Activated CD4-positive, alpha-beta T cell treated with anti-CD3 and anti-CD28 coated beads for 36 hours (primary cell): Measurements from ENCODE around the gene SLC26A11. TPM values are rescaled to one million over a fixed set of nuclear protein-coding genes. Genes with fewer than 3 reads are reported as not detected.
"Not testable (repeated sequence)": the region's sequence is repeated elsewhere in the genome, so short reads cannot be mapped to it uniquely, and the experiment has no call there.

ENCODE experiments used
- ATAC-seq: fragments of 200-7000 bp; cut with Tn5 transposase; one replicate; pipeline ENCODE4 v1.10.0; 2021; ENCODE audit warnings: mild to moderate bottlenecking, moderate library complexity
- CTCF ChIA-PET: fragments of 350-600 bp; sonication (Branson Sonifier 250); formaldehyde crosslinking; loops from one replicate; lab custom pipeline; 2021; ENCODE audit warnings: antibody characterized with exemption; lab: Charles Lee
- POLR2A ChIA-PET: fragments of 350-600 bp; sonication (Branson Sonifier 250); formaldehyde crosslinking; loops from one replicate; lab custom pipeline; 2021; ENCODE audit warnings: antibody characterized with exemption, inconsistent platforms; lab: Charles Lee
- DNase-seq: peaks from one replicate; pipeline ENCODE4 v3.0.0-alpha.2; 2020
- H3K27ac Mint-ChIP-seq: one replicate; pipeline ENCODE4 v1.8.0; 2021; ENCODE audit warnings: mixed read lengths
- H3K27me3 Mint-ChIP-seq: one replicate; pipeline ENCODE4 v1.8.0; 2021; ENCODE audit warnings: mixed read lengths
- H3K36me3 Mint-ChIP-seq: one replicate; pipeline ENCODE4 v1.8.0; 2021; ENCODE audit warnings: low read depth, mixed read lengths
- H3K4me1 Mint-ChIP-seq: one replicate; pipeline ENCODE4 v1.8.0; 2021; ENCODE audit warnings: mixed read lengths
- H3K4me3 Mint-ChIP-seq: one replicate; pipeline ENCODE4 v1.8.0; 2021; ENCODE audit warnings: mild to moderate bottlenecking, moderate library complexity, mixed read lengths
- H3K9me3 Mint-ChIP-seq: one replicate; pipeline ENCODE4 v1.8.0; 2021; ENCODE audit warnings: low read depth, mixed read lengths
- intact Hi-C, 2 experiments: fragments of 100-400 bp; cut with DNase I in 1 of 2; cut with micrococcal nuclease in 1 of 2; formaldehyde crosslinking; loops; one replicate each; pipeline versions ENCODE4 v1.14.2 to v1.15.1; 2022 to 2024; cut with DNase I, micrococcal nuclease
- total RNA-seq, 2 experiments: library from RNA; stranded (reverse); gene quantifications; one replicate each; pipeline ENCODE4 v1.2.3, GENCODE V29; 2021

The SLC26A11 gene
- total RNA-seq, 2 experiments from 2014 or later = 4.7 to 4.9 TPM

DNA sequence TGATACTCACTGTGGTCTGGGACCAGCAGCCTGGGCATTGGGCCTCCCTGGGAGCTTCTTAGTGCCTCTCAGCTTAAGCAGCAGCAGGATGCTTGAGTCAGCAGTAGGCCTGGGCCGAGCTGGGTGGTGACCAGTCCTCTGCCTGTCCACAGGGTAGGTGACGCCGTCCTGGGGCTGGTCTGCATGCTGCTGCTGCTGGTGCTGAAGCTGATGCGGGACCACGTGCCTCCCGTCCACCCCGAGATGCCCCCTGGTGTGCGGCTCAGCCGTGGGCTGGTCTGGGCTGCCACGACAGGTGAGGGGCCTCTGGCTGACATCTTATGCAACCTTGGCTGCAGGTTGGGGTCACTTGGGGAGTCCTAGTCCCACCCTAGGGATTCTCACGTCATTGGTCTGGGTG lies 7.4 kb downstream of the SLC26A11 start:
- ATAC-seq (no peak), DNase-seq (no peak)
- H3K27me3 Mint-ChIP-seq = no peaks in the 10 kb centered on the region
- H3K36me3 Mint-ChIP-seq = peaks cover 16% of the 10 kb centered on the region
- H3K9me3 Mint-ChIP-seq = peaks cover 9% of the 10 kb centered on the region
- no peak overlapping the region for H3K27ac Mint-ChIP-seq
- no peak overlapping the region for H3K4me3 Mint-ChIP-seq
- intact Hi-C loops = no loop called here
- peaks cover 9% of the 10 kb centered on the region for H3K4me1 Mint-ChIP-seq
- ChIA-PET CTCF (interaction anchor here (1.0 kb wide), 1 partner anchor 15 kb away, joined by 6 read pairs; no protein-coding TSS in a partner anchor), POLR2A (interaction anchor here (1.0 kb wide), 1 partner anchor 10 kb away, joined by 3 read pairs; no protein-coding TSS in a partner anchor)

- POLR2A ChIA-PET = no interaction called here
- peaks cover 9% of the 10 kb centered on the region for H3K4me1 Mint-ChIP-seq
Measured at GRCh38 chr17:80228477-80228876, 8.2 kb downstream of the SLC26A11 start.

GRCh38 chr17:80229011-80229410 lies 8.8 kb downstream of the SLC26A11 start:
- no peaks in the 10 kb centered on the region for H3K27me3 Mint-ChIP-seq
- H3K27ac Mint-ChIP-seq = no peak overlapping the region
- H3K36me3 Mint-ChIP-seq = peaks cover 27% of the 10 kb centered on the region
- H3K9me3 Mint-ChIP-seq = peaks cover 15% of the 10 kb centered on the region
- CTCF ChIA-PET = interaction anchor here (0.6 to 0.7 kb wide), 2 partner anchors 163 to 955 kb away, joined by 3 read pairs; no protein-coding TSS in a partner anchor
- POLR2A ChIA-PET = no interaction called here
- ATAC-seq (no peak), DNase-seq (no peak)
- H3K4me3 Mint-ChIP-seq = no peak overlapping the region
- intact Hi-C loops = no loop called here
- H3K4me1 Mint-ChIP-seq = peaks cover 6% of the 10 kb centered on the region

More at GRCh38 chr17:80228477-80228876, 8.2 kb downstream of the SLC26A11 start:
- no peak overlapping the region for H3K4me3 Mint-ChIP-seq
- no peak overlapping the region for H3K27ac Mint-ChIP-seq
- intact Hi-C loops = no loop called here
- H3K27me3 Mint-ChIP-seq = no peaks in the 10 kb centered on the region
- CTCF ChIA-PET = interaction anchor here (0.7 kb wide), 1 partner anchor 163 kb away, joined by 3 read pairs; no protein-coding TSS in a partner anchor
- peaks cover 21% of the 10 kb centered on the region for H3K36me3 Mint-ChIP-seq
- no peak for ATAC-seq
- peaks cover 14% of the 10 kb centered on the region for H3K9me3 Mint-ChIP-seq
- DNase-seq = no peak

DNA sequence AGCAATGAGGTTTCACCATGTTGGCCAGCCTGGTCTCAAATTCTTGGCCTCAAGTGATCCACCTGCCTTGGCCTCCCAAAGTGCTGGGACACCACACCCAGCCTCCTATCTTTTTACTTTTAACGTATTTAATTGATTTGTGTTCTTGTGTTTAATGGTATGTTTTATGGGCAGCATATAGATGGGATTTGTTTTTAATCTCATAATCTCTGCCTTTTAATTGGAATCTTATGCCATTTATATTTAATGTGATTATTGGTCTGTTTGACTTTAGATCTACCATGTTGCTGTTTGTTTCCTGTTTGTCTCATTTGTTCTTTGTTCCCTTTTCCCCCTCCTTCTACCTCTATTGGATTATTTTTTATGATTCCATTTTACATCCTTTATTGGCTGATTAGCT lies 12.2 kb downstream of the SLC26A11 start:
- Mint-ChIP-seq H3K36me3 (peaks cover 31% of the 10 kb centered on the region), H3K9me3 (peaks cover 16% of the 10 kb centered on the region), H3K4me1 (no peaks in the 10 kb centered on the region), H3K4me3 (no peak overlapping the region), H3K27ac (no peak overlapping the region), H3K27me3 (no peaks in the 10 kb centered on the region)
- DNase-seq = no peak
- POLR2A ChIA-PET = no interaction called here
- intact Hi-C loops = no loop called here
- CTCF ChIA-PET = interaction anchor here (0.6 kb wide), 1 partner anchor 103 kb away, joined by 3 read pairs; no protein-coding TSS in a partner anchor
- no peak for ATAC-seq

DNA sequence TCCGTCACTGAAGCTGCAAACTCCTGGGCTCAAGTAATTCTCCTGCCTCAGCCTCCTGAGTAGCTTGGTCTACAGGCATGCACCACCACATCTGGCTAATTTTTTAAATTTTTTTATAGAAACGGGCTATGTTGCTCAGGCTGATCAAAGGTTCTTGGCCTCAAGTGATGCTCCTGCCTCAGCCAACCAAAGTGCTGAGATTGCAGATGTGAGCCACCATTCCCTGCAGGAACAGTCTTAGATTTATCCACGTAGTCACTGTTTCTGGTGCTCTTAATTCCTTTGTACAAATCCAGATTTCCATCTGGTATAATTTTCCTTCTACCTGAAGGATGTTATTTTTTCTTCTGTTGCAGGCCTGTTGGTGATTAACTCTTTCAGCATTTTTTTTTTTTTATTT lies 13.0 kb downstream of the SLC26A11 start:
- Mint-ChIP-seq H3K9me3 (peaks cover 16% of the 10 kb centered on the region), H3K36me3 (peaks cover 35% of the 10 kb centered on the region), H3K4me3 (no peak overlapping the region), H3K4me1 (no peaks in the 10 kb centered on the region), H3K27ac (no peak overlapping the region), H3K27me3 (no peaks in the 10 kb centered on the region)
- intact Hi-C loops = no loop called here
- ATAC-seq = no peak
- ChIA-PET POLR2A (no interaction called here), CTCF (no interaction called here)
- no peak for DNase-seq

DNA sequence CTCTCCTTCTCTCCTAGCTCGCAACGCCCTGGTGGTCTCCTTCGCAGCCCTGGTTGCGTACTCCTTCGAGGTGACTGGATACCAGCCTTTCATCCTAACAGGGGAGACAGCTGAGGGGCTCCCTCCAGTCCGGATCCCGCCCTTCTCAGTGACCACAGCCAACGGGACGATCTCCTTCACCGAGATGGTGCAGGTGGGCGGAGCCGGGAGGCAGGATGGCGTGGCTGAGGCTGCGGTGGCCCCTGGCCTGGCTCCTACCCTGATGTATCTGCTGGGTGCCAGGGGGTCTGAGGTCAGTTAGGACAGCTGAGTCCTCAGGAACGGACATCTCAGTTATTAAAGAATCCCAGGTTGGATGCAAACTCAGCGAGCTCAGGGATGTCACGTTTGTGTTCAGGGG lies 16.7 kb downstream of the SLC26A11 start:
- H3K9me3 Mint-ChIP-seq = peaks cover 11% of the 10 kb centered on the region
- H3K4me3 Mint-ChIP-seq = no peak overlapping the region
- peaks cover 32% of the 10 kb centered on the region for H3K36me3 Mint-ChIP-seq
- H3K4me1 Mint-ChIP-seq = no peaks in the 10 kb centered on the region
- ATAC-seq (no peak), DNase-seq (no peak)
- intact Hi-C loops = no loop called here
- no peak overlapping the region for H3K27ac Mint-ChIP-seq
- POLR2A ChIA-PET = no interaction called here
- H3K27me3 Mint-ChIP-seq = no peaks in the 10 kb centered on the region
- CTCF ChIA-PET = no interaction called here

GRCh38 chr17:80237386-80237785 lies 17.2 kb downstream of the SLC26A11 start:
- H3K4me1 Mint-ChIP-seq = no peaks in the 10 kb centered on the region
- H3K27ac Mint-ChIP-seq = no peak overlapping the region
- no peak overlapping the region for H3K4me3 Mint-ChIP-seq
- H3K9me3 Mint-ChIP-seq = peaks cover 10% of the 10 kb centered on the region
- H3K27me3 Mint-ChIP-seq = no peaks in the 10 kb centered on the region
- ATAC-seq (no peak), DNase-seq (no peak)
- peaks cover 29% of the 10 kb centered on the region for H3K36me3 Mint-ChIP-seq
- CTCF ChIA-PET = no interaction called here
- POLR2A ChIA-PET = no interaction called here
- intact Hi-C loops = no loop called here

GRCh38 chr17:80242505-80242904 lies 22.3 kb downstream of the SLC26A11 start:
- ChIA-PET CTCF (interaction anchor here (0.6 kb wide), 1 partner anchor 1152 kb away, joined by 5 read pairs; no protein-coding TSS in a partner anchor), POLR2A (no interaction called here)
- Mint-ChIP-seq H3K4me3 (no peak overlapping the region), H3K27me3 (no peaks in the 10 kb centered on the region), H3K4me1 (no peaks in the 10 kb centered on the region), H3K36me3 (peaks cover 11% of the 10 kb centered on the region), H3K27ac (no peak overlapping the region), H3K9me3 (no peaks in the 10 kb centered on the region)
- ATAC-seq (no peak), DNase-seq (no peak)
- intact Hi-C loops = no loop called here

- Mint-ChIP-seq H3K27ac (no peak overlapping the region), H3K36me3 (peaks cover 4% of the 10 kb centered on the region), H3K4me3 (no peak overlapping the region), H3K27me3 (no peaks in the 10 kb centered on the region), H3K4me1 (no peaks in the 10 kb centered on the region), H3K9me3 (no peaks in the 10 kb centered on the region)
- POLR2A ChIA-PET = no interaction called here
- DNase-seq (no peak), ATAC-seq (no peak)
- CTCF ChIA-PET = interaction anchor here (0.6 kb wide), 1 partner anchor 56 kb away, joined by 3 read pairs; no protein-coding TSS in a partner anchor
- intact Hi-C loops = no loop called here
Measured at GRCh38 chr17:80243526-80244433, 23.6 kb downstream of the SLC26A11 start.

- DNase-seq, H3K27me3 Mint-ChIP-seq, POLR2A ChIA-PET, H3K4me3 Mint-ChIP-seq, intact Hi-C loops, ATAC-seq, H3K9me3 Mint-ChIP-seq, H3K27ac Mint-ChIP-seq, H3K4me1 Mint-ChIP-seq, H3K36me3 Mint-ChIP-seq: not testable (repeated sequence)
- CTCF ChIA-PET = interaction anchor here (0.6 kb wide), 1 partner anchor 56 kb away, joined by 3 read pairs; no protein-coding TSS in a partner anchor
Measured at GRCh38 chr17:80244448-80244847, 24.2 kb downstream of the SLC26A11 start.

GRCh38 chr17:80244871-80245509 lies 24.8 kb downstream of the SLC26A11 start:
- H3K4me1 Mint-ChIP-seq = no peaks in the 10 kb centered on the region
- CTCF ChIA-PET = no interaction called here

More at GRCh38 chr17:80244871-80245509, 24.8 kb downstream of the SLC26A11 start:
- no peak for DNase-seq
- intact Hi-C loops = no loop called here
- Mint-ChIP-seq H3K4me3 (no peak overlapping the region), H3K27ac (no peak overlapping the region), H3K27me3 (no peaks in the 10 kb centered on the region), H3K36me3 (peaks cover 4% of the 10 kb centered on the region), H3K9me3 (no peaks in the 10 kb centered on the region)
- POLR2A ChIA-PET = no interaction called here
- no peak for ATAC-seq
